ENCODE data around the gene CLEC14A. TPM values are rescaled to one million over a fixed set of nuclear protein-coding genes. Genes with fewer than 3 reads are reported as not detected.

Gene CLEC14A
- total and polyA plus RNA-seq, 7 donors = 0.60 to 18.3 (median 12.2) TPM

- Histone ChIP-seq H3K36me3 (no peaks in the 10 kb centered on the region), H3K27ac (no peak overlapping the region), H3K4me1 (no peaks in the 10 kb centered on the region), H3K27me3 (no peaks in the 10 kb centered on the region), H3K4me3 (no peak overlapping the region), H3K9me3 (no peaks in the 10 kb centered on the region)
- DNase-seq = no peak
- TF ChIP-seq POLR2A (IDR thresholded peaks at IDR 0.05) = no peak
- TF ChIP-seq CTCF (IDR thresholded peaks at IDR 0.05) = no peak
- no peak for TF ChIP-seq POLR2AphosphoS5 (IDR thresholded peaks at IDR 0.05)
- no peak for TF ChIP-seq EP300 (IDR thresholded peaks at IDR 0.05)
- intact Hi-C loops (cut with DNase I) = no loop called here
- 58 to 74% methylated on average over 2 of the region's 2 CpGs for WGBS, 2 donors
Measured at GRCh38 chr14:38280081-38280480, 24.2 kb upstream of the CLEC14A start.

- Histone ChIP-seq H3K36me3 (no peaks in the 10 kb centered on the region), H3K4me3 (no peak overlapping the region), H3K4me1 (no peaks in the 10 kb centered on the region), H3K27ac (no peak overlapping the region), H3K27me3 (no peaks in the 10 kb centered on the region), H3K9me3 (no peaks in the 10 kb centered on the region)
- no peak for DNase-seq
- TF ChIP-seq EP300 (IDR thresholded peaks at IDR 0.05) = no peak
- no peak for TF ChIP-seq POLR2AphosphoS5 (IDR thresholded peaks at IDR 0.05)
- no peak for TF ChIP-seq POLR2A (IDR thresholded peaks at IDR 0.05)
- no peak for TF ChIP-seq CTCF (IDR thresholded peaks at IDR 0.05)
- WGBS, 2 donors = 89 to 91% methylated on average over 1 of the region's 1 CpG
- intact Hi-C loops (cut with DNase I) = no loop called here
Measured at GRCh38 chr14:38279572-38279971, 23.7 kb upstream of the CLEC14A start.

- no peak overlapping the region for H3K27ac ChIP-seq
- DNase-seq = no peak
- no peaks in the 10 kb centered on the region for H3K4me1 ChIP-seq
- no peaks in the 10 kb centered on the region for H3K36me3 ChIP-seq
- H3K4me3 ChIP-seq = no peak overlapping the region
- intact Hi-C loops (cut with DNase I) = no loop called here
- 69 to 83% methylated on average over 1 of the region's 1 CpG for WGBS, 2 donors
- TF ChIP-seq EP300 (IDR thresholded peaks at IDR 0.05) (no peak), CTCF (IDR thresholded peaks at IDR 0.05) (no peak), POLR2AphosphoS5 (IDR thresholded peaks at IDR 0.05) (no peak), POLR2A (IDR thresholded peaks at IDR 0.05) (no peak)
- no peaks in the 10 kb centered on the region for H3K27me3 ChIP-seq
- H3K9me3 ChIP-seq = no peaks in the 10 kb centered on the region
Measured at GRCh38 chr14:38278035-38278434, 22.1 kb upstream of the CLEC14A start.

- Histone ChIP-seq H3K27me3 (no peaks in the 10 kb centered on the region), H3K27ac (no peak overlapping the region), H3K36me3 (no peaks in the 10 kb centered on the region), H3K4me3 (no peak overlapping the region), H3K9me3 (no peaks in the 10 kb centered on the region), H3K4me1 (no peaks in the 10 kb centered on the region)
- WGBS, 2 donors = 72 to 87% methylated on average over 4 of the region's 4 CpGs
- no peak for TF ChIP-seq CTCF (IDR thresholded peaks at IDR 0.05)
- no peak for TF ChIP-seq EP300 (IDR thresholded peaks at IDR 0.05)
- TF ChIP-seq POLR2AphosphoS5 (IDR thresholded peaks at IDR 0.05) = no peak
- TF ChIP-seq POLR2A (IDR thresholded peaks at IDR 0.05) = no peak
- DNase-seq = no peak
- intact Hi-C loops (cut with DNase I) = no loop called here
Measured at GRCh38 chr14:38262844-38263243, 7.0 kb upstream of the CLEC14A start.

- TF ChIP-seq POLR2A (IDR thresholded peaks at IDR 0.05) = no peak
- TF ChIP-seq POLR2AphosphoS5 (IDR thresholded peaks at IDR 0.05) = no peak
- TF ChIP-seq CTCF (IDR thresholded peaks at IDR 0.05) = no peak
- TF ChIP-seq EP300 (IDR thresholded peaks at IDR 0.05) = no peak
- Histone ChIP-seq H3K27me3 (peaks cover 0 to under 1% (median 0%) of the 10 kb centered on the region in 3 donors), H3K27ac (no peak overlapping the region), H3K36me3 (no peaks in the 10 kb centered on the region), H3K4me3 (no peak overlapping the region), H3K4me1 (no peaks in the 10 kb centered on the region), H3K9me3 (no peaks in the 10 kb centered on the region)
- intact Hi-C loops (cut with DNase I) = no loop called here
- no peak for DNase-seq
- 84% methylated on average over 1 of the region's 1 CpG for WGBS, 2 donors
Measured at GRCh38 chr14:38261620-38262019, 5.7 kb upstream of the CLEC14A start.

Data from sigmoid colon (tissue), 7 donors.